ENCODE data around the gene RBM25. TPM values are rescaled to one million over a fixed set of nuclear protein-coding genes. Genes with fewer than 3 reads are reported as not detected.
A peak's percentile ranks its signal among the peaks of the same experiment; 100 is the strongest.

The RBM25 gene
- total RNA-seq, 4 donors from 2014 or later = 73.2 to 364 (median 86.0) TPM

DNA sequence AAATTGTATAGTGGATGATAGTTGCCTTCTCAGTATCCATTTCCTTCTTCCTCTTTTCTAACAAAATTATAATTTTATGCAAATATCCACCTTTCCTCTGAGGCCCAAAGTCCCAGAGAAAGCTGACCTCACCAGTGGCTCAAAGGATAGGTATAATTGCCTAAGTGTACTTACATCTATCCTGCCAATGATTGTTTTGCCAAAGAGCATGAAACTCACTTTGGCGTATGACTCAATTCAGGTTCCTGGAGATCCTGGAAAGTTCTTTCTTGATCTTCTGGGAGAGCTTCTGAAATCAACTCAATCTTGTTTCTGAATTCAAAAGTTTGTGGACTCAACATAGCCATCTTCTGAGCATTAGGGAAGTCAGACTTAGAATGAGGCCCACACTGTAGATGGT lies 10.5 kb upstream of the RBM25 start:
- no peak overlapping the region for H3K4me3 ChIP-seq
- H3K9me3 ChIP-seq = no peaks in the 10 kb centered on the region
- no peaks in the 10 kb centered on the region for H3K36me3 ChIP-seq
- no peak for TF ChIP-seq POLR2A (IDR thresholded peaks at IDR 0.05)
- TF ChIP-seq, protein P1, sequence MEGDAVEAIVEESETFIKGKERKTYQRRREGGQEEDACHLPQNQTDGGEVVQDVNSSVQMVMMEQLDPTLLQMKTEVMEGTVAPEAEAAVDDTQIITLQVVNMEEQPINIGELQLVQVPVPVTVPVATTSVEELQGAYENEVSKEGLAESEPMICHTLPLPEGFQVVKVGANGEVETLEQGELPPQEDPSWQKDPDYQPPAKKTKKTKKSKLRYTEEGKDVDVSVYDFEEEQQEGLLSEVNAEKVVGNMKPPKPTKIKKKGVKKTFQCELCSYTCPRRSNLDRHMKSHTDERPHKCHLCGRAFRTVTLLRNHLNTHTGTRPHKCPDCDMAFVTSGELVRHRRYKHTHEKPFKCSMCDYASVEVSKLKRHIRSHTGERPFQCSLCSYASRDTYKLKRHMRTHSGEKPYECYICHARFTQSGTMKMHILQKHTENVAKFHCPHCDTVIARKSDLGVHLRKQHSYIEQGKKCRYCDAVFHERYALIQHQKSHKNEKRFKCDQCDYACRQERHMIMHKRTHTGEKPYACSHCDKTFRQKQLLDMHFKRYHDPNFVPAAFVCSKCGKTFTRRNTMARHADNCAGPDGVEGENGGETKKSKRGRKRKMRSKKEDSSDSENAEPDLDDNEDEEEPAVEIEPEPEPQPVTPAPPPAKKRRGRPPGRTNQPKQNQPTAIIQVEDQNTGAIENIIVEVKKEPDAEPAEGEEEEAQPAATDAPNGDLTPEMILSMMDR (IDR thresholded peaks at IDR 0.05) = no peak
- no peaks in the 10 kb centered on the region for H3K4me1 ChIP-seq
- no peak for DNase-seq
- no peak overlapping the region for H3K27ac ChIP-seq
- no peaks in the 10 kb centered on the region for H3K27me3 ChIP-seq

DNA sequence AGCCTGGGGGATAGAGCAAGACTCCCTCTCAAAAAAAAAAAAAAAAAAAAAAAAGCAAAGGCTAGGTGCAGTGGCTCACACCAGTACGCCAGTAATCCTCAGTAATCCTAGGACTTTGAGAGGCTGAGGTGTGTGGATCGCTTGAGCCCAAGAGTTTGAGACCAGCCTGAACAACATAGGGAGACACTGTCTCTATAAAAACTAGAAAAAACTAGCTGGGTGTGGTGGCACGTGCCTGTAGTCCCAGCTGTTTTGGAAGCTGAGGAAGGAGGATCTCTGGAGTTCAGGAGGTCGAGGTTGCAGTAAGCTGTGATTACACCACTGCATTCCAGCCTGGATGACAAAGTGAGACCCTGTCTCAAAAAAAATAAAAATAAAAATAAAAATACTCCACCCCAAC lies 8.9 kb upstream of the RBM25 start:
- H3K4me1 ChIP-seq = no peaks in the 10 kb centered on the region
- DNase-seq = peak in 1 of 3 donors; percentile 8
- TF ChIP-seq, protein P1 (IDR thresholded peaks at IDR 0.05) = no peak
- TF ChIP-seq POLR2A (IDR thresholded peaks at IDR 0.05) = no peak
- H3K27me3 ChIP-seq = no peaks in the 10 kb centered on the region
- no peaks in the 10 kb centered on the region for H3K36me3 ChIP-seq
- no peak overlapping the region for H3K27ac ChIP-seq
- H3K9me3 ChIP-seq = no peaks in the 10 kb centered on the region
- H3K4me3 ChIP-seq = no peak overlapping the region

DNA sequence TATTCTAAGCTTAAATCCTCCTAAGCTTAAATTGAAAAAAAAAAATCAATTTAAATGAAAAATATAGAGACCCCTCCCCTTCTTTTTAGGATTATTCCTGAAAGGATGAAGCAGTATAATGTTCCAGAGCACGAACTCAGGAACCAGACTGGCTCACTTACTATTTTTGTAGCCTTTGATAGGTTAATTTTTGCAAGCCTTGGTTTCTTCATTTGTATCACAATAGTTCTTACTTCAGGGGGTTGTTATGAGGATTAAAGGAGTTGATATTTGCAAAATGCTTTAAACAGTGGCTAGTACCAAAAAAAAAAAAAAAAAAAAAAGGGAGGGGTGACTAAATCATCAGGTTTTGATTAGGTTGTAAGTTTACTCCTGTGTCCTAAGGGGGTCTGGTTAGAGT lies 3.1 kb upstream of the RBM25 start:
- Histone ChIP-seq H3K4me3 (no peak overlapping the region), H3K36me3 (no peaks in the 10 kb centered on the region), H3K9me3 (no peaks in the 10 kb centered on the region), H3K27ac (no peak overlapping the region), H3K4me1 (peaks cover 0 to 7% (median 3%) of the 10 kb centered on the region in 4 donors), H3K27me3 (no peaks in the 10 kb centered on the region)
- no peak for DNase-seq
- TF ChIP-seq, protein P1 (IDR thresholded peaks at IDR 0.05) = no peak

DNA sequence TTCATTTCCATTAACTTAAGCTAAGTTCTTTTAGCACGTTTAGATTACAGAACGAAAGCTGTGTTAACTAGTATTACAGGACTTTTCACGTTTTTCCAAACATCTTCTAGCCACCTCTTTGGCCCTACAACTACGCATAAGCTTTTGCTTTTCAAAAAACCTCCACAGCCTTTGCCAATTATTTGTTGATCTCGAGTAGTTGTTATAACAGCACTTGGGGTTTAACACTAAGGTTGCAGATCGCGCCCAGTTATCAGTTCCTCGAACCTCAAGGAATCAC lies 450 bp upstream of the RBM25 start:
- H3K4me3 ChIP-seq = peak overlapping the region; percentile 58 to 88 (median 70)
- no peaks in the 10 kb centered on the region for H3K36me3 ChIP-seq
- no peaks in the 10 kb centered on the region for H3K9me3 ChIP-seq
- H3K4me1 ChIP-seq = peaks cover 0 to 27% (median 5%) of the 10 kb centered on the region in 4 donors
- no peak for TF ChIP-seq POLR2A (IDR thresholded peaks at IDR 0.05)
- TF ChIP-seq, protein P1 (IDR thresholded peaks at IDR 0.05) = no peak
- no peak for DNase-seq
- H3K27me3 ChIP-seq = no peaks in the 10 kb centered on the region
- H3K27ac ChIP-seq = peak overlapping the region; percentile 86 to 95 (median 92)

DNA sequence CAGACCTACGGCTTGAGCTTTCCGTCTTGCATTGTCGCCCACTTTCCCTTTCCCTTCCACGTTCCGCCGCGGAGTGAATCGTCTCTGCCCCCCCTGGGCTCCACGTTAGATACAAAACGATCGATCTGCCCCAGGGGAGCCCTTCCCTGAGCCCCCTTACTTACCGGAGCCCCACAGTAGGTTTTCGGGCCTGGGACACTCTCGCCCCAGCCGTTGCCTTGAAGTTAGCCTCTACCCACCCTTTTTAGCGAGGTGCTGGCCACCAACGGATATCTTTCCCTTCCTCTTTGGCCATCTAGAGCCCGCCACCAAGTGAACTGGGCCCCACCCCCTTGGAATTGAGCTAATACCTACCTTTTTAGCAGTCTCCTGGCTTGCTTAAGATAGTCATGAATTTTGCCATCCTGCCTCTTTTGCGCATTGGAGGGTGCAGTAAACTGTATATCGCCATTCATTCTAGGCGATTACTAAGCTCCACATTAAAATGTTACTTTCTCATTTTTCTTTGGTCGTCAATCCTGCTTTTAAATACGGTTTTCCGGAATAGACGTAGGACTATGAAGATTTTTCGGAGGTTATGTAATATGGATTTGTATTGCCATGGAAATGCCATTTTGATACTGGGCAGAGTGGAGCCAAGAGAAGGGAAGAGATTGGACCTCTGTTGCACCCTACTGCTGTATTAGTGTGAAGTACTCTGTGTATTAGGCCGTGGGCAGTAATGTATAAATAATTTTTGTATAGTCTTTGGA lies 764 bp downstream of the RBM25 start:
- no peak for TF ChIP-seq POLR2A (IDR thresholded peaks at IDR 0.05)
- TF ChIP-seq, protein P1 (IDR thresholded peaks at IDR 0.05) = no peak
- Histone ChIP-seq H3K4me3 (peak overlapping the region; percentile 58 to 88 (median 70)), H3K27ac (peak overlapping the region; percentile 86 to 95 (median 92)), H3K36me3 (peaks cover 0 to 8% (median 0%) of the 10 kb centered on the region in 3 donors), H3K27me3 (no peaks in the 10 kb centered on the region), H3K9me3 (no peaks in the 10 kb centered on the region), H3K4me1 (peaks cover 0 to 27% (median 5%) of the 10 kb centered on the region in 4 donors)
- DNase-seq = peak in 1 of 3 donors; percentile 23
